HEK293 (cell line): ENCODE measurements around the gene USO1.

Source experiments
- CTCF ChIP-seq: fragments of 450-650 bp; formaldehyde crosslinking; IDR thresholded peaks from 2 replicates; pipeline ENCODE4 v1.5.1; 2016; ENCODE audit warnings: missing biosample characterization, missing genetic modification characterization
- IKZF3 ChIP-seq: fragments of 450-650 bp; IDR thresholded peaks from 2 replicates; pipeline ENCODE4 v1.5.0; 2018; ENCODE audit warnings: missing biosample characterization, mild to moderate bottlenecking, missing genetic modification characterization, moderate library complexity
- MYNN ChIP-seq: fragments of 450-650 bp; formaldehyde crosslinking; IDR thresholded peaks from 2 replicates; pipeline ENCODE4 v1.5.1; 2016; ENCODE audit warnings: missing biosample characterization, missing genetic modification characterization, borderline replicate concordance
- PATZ1 ChIP-seq: fragments of 450-650 bp; formaldehyde crosslinking; IDR thresholded peaks from 2 replicates; pipeline ENCODE4 v1.5.1; 2016; ENCODE audit warnings: missing biosample characterization, missing genetic modification characterization
- RBAK ChIP-seq: fragments of 450-650 bp; formaldehyde crosslinking; IDR thresholded peaks from 2 replicates; pipeline ENCODE4 v1.5.1; 2016; ENCODE audit warnings: missing biosample characterization, missing genetic modification characterization
- YY1 ChIP-seq: fragments of 450-650 bp; formaldehyde crosslinking; IDR thresholded peaks from 2 replicates; pipeline ENCODE4 v1.5.1; 2018; ENCODE audit warnings: missing biosample characterization, missing genetic modification characterization
- ZNF114 ChIP-seq: fragments of 450-650 bp; formaldehyde crosslinking; IDR thresholded peaks from 2 replicates; pipeline ENCODE4 v1.5.0; 2017; ENCODE audit warnings: missing biosample characterization, missing genetic modification characterization
- ZNF391 ChIP-seq: fragments of 450-650 bp; formaldehyde crosslinking; IDR thresholded peaks from 2 replicates; pipeline ENCODE4 v1.5.1; 2016; ENCODE audit warnings: low read depth, missing biosample characterization, missing genetic modification characterization, borderline replicate concordance
- ZNF558 ChIP-seq: fragments of 450-650 bp; formaldehyde crosslinking; IDR thresholded peaks from 2 replicates; pipeline ENCODE4 v1.5.1; 2016; ENCODE audit warnings: missing biosample characterization, missing genetic modification characterization
- ZNF561 ChIP-seq: fragments of 450-650 bp; IDR thresholded peaks from 2 replicates; pipeline ENCODE4 v1.5.1; 2018; ENCODE audit warnings: missing biosample characterization, missing genetic modification characterization, borderline replicate concordance
- ZNF785 ChIP-seq: fragments of 450-650 bp; formaldehyde crosslinking; IDR thresholded peaks from 2 replicates; pipeline ENCODE4 v1.5.1; 2016; ENCODE audit warnings: missing biosample characterization, missing genetic modification characterization
- ZNF830 ChIP-seq: fragments of 450-650 bp; IDR thresholded peaks from 2 replicates; pipeline ENCODE4 v1.5.0; 2018; ENCODE audit warnings: missing biosample characterization, missing genetic modification characterization, low read depth, mild to moderate bottlenecking, moderate library complexity
- TF ChIP-seq, protein P1 (sequence below): fragments of 450-650 bp; formaldehyde crosslinking; IDR thresholded peaks from 2 replicates; pipeline ENCODE4 v1.5.1; 2017; ENCODE audit warnings: missing biosample characterization, missing genetic modification characterization

DNA sequence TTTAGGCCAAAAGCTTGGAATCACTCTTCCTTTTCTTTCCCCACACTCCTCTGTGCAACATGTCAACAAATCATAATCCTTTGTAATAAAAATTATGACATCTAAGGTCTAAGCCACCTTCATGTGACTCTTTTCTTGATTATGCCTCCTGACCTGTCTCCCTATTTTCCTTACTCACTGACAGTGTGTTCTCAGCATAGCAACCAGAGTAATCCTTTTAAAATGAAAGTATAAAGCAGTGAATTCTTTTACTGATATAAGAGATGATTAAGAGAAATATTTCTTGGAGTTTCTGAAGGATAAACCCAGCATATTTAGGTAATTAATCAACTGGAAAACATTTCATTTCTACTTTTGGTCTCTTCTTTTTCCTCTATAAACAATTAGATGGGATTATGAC, 44.7 kb downstream of the USO1 start:
- no peak for TF ChIP-seq CTCF (tag by site-specific recombination)
- TF ChIP-seq, protein P1, sequence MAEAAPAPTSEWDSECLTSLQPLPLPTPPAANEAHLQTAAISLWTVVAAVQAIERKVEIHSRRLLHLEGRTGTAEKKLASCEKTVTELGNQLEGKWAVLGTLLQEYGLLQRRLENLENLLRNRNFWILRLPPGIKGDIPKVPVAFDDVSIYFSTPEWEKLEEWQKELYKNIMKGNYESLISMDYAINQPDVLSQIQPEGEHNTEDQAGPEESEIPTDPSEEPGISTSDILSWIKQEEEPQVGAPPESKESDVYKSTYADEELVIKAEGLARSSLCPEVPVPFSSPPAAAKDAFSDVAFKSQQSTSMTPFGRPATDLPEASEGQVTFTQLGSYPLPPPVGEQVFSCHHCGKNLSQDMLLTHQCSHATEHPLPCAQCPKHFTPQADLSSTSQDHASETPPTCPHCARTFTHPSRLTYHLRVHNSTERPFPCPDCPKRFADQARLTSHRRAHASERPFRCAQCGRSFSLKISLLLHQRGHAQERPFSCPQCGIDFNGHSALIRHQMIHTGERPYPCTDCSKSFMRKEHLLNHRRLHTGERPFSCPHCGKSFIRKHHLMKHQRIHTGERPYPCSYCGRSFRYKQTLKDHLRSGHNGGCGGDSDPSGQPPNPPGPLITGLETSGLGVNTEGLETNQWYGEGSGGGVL (tag by site-specific recombination): no peak
- no peak for TF ChIP-seq ZNF558
- TF ChIP-seq ZNF391 (tag by site-specific recombination): no peak
- no peak for TF ChIP-seq ZNF785 (tag by site-specific recombination)
- TF ChIP-seq PATZ1 (tag by site-specific recombination): no peak
- no peak for TF ChIP-seq MYNN (tag by site-specific recombination)
- TF ChIP-seq ZNF830 (tag by site-specific recombination): no peak
- TF ChIP-seq RBAK (tag by site-specific recombination): no peak
- no peak for TF ChIP-seq IKZF3 (tag by site-specific recombination)
- no peak for TF ChIP-seq YY1 (tag by site-specific recombination)
- TF ChIP-seq ZNF114: no peak
- no peak for TF ChIP-seq ZNF561 (tag by site-specific recombination)
